TTC549 (cell line): ENCODE results near the gene LRCH2.
"Not testable (repeated sequence)": the region's sequence is repeated elsewhere in the genome, so short reads cannot be mapped to it uniquely, and the experiment has no call there.

Source experiments
- FAIRE-seq: peaks from 2 replicates; lab custom pipeline; 2012; peaks lifted over from hg19 to GRCh38; lab: Jason Lieb, UNC

The LRCH2 gene

GRCh38 chrX:115209547-115209946 is 24.3 kb downstream of the LRCH2 start:
- FAIRE-seq = not testable (repeated sequence)

DNA sequence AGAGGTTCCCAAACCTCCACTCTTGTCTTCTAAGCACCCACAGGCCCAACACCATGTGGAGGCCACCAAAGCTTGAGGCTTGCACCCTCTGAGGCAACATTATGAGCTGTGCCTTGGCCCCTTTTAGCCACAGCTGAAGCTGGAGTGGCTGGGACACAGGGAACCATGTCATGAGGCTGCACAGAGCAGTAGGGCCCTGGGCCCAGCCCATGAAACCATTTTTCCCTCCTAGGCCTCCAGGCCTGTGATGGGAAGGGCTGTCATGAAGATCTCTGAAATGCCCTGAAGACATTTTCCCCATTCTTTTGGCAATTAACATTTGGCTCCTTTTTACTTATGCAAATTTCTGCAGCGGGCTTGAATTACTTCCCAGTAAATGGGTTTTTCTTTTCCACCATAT is 29.9 kb downstream of the LRCH2 start:
- FAIRE-seq = no peak

- no peak for FAIRE-seq
Observed at GRCh38 chrX:115192244-115192700, 41.6 kb downstream of the LRCH2 start.

- no peak for FAIRE-seq
Observed at GRCh38 chrX:115191490-115192243, 42.2 kb downstream of the LRCH2 start.

- no peak for FAIRE-seq
Observed at GRCh38 chrX:115190636-115191489, 43.0 kb downstream of the LRCH2 start.

- FAIRE-seq = no peak
Observed at GRCh38 chrX:115189646-115190635, 44.0 kb downstream of the LRCH2 start.

- FAIRE-seq = no peak
Observed at GRCh38 chrX:115189110-115189509, 44.8 kb downstream of the LRCH2 start, which contains the start of gene RBMXL3. TSS of gene RBMXL3 (plus strand) at chrX:115189410. CDS start at chrX:115189442, 32 bp downstream.

- no peak for FAIRE-seq
Observed at GRCh38 chrX:115183980-115184379, 49.9 kb downstream of the LRCH2 start.

DNA sequence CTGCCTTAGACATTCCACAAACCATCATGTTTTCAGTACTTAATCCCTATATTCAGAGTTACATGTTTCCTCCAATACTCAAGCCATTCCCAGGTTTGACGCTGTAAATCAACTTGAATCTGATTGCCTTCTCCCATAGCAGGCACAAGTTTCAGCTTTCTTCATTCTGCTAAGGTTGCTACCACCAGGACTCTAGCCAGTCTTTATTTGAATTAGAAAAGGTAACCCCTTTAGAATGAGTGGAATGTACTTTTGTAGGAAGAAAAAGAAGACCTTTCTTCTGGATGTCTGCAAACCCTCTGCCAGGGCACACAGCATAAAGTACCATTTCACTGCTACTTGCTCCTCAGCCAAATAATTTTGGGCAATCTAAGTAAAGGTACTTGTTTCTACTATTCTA is 55.4 kb downstream of the LRCH2 start:
- no peak for FAIRE-seq

DNA sequence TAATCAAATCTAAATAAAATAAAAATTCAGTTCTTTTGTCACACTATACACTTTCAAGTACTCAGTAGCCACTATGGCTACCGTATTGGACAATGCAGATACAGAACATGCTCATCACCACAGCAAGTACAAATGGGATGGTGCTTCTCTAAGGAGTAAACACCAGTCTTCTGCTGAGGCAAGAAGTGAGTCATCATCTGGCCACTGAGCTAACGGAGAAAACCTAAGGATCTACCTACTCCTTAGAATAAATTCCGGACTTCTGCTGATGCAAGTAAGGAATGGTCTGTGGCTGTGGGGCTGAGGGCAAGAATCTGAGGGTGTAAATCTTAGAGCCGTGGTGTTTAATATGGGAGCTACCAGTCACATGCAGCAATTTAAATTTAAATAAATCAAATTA is 56.0 kb downstream of the LRCH2 start:
- FAIRE-seq = no peak

GRCh38 chrX:115174548-115174947 is 59.3 kb downstream of the LRCH2 start:
- no peak for FAIRE-seq

DNA sequence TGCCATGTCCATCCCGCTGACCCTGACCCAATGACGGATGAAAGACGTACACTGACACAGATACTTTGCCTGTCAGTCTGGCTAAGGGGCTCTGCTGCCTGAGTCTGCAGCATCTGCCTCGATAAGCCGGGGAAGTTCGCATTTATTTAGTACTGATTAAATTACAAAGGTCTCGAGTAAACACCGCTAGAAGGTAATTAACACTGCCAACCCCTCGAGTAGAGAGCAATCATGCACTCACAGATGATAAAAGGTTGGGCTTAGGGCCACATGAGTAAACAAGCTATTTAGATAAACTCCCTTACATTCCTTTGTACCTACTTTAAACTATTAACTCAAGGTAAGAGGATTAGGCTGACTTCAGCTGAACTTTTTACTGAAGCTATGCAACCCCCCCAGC is 60.7 kb downstream of the LRCH2 start:
- FAIRE-seq = no peak

DNA sequence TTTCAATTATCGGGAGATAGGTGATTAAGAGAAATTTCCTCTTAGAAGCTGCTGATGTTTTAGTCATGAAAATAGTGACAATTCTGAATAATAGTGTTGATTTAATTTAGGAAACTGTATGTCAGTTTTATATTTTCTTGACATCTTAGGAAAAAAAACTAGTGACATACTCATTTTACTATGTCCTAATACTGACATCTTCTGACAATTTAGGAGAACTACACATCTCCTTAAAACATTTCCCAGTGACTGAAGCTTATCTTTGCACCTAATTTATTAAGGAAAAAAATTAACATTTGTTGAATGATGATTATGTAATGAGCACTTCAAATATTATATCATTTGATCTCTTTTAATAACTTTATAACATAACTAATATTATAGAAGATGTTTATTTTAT is 86.7 kb downstream of the LRCH2 start:
- peak; percentile 90 for FAIRE-seq

GRCh38 chrX:115142057-115142456 is 91.8 kb downstream of the LRCH2 start:
- no peak for FAIRE-seq

DNA sequence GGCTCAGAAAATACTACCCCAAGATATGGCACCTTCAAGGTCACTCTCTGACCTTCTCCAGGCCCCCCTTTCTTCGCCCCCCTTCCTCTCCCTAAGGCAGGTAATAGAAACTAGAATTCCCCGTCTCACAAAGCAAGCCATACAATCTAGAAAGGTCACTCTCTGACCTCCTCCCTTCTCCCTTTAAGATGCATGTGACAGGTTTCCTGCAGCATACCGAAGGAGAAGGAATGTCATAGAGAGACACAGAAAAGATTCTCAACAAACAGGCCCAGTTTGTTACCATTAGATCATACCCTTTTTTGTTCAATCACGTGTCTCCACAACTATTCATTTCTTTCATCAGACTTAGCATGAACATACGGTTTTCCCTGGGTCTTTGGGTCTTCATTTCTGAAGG is 95.9 kb downstream of the LRCH2 start:
- no peak for FAIRE-seq

- no peak for FAIRE-seq
Observed at GRCh38 chrX:115134382-115134781, 99.5 kb downstream of the LRCH2 start.

GRCh38 chrX:115112411-115112810 is 121.5 kb downstream of the LRCH2 start:
- no peak for FAIRE-seq

GRCh38 chrX:115098897-115099296 is 135.0 kb downstream of the LRCH2 start:
- no peak for FAIRE-seq

DNA sequence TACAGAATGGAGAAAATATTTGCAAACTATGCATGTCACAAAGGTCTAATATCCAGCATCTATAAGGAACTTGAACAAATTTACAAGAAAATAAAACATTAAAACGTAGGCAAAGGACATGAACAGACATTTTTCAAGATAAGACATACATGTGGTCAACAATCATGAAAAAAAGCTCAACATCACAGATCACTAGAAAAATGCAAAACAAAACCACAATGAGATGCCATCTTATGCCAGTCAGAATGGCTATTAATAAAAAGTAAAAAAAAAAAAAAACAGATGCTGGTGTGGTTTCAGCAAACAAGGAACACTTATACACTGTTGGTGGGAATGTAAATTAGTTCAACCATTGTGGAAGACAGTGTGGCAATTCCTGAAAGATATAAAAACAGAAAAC is 140.7 kb downstream of the LRCH2 start:
- FAIRE-seq = no peak

DNA sequence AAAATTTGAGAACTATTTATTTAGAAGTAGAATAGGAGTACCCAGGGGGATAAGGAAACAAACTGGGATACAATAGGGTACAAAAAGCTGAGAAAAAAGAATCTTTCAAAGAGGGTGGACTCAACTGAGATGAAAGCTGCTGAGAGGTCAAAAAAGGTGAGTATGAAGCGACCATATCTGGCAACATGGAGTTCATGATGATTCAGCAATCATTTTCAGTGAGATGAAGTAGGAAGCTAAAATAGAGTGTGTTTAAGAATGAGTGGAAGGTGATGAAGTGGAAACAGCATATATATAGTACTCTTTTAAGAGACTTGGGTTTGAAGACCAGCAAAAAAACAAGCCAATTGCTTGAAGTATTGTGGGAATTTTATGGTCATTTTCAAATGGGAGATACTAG is 144.5 kb downstream of the LRCH2 start:
- FAIRE-seq = no peak

- no peak for FAIRE-seq
Observed at GRCh38 chrX:115068896-115069295, 165.0 kb downstream of the LRCH2 start.

DNA sequence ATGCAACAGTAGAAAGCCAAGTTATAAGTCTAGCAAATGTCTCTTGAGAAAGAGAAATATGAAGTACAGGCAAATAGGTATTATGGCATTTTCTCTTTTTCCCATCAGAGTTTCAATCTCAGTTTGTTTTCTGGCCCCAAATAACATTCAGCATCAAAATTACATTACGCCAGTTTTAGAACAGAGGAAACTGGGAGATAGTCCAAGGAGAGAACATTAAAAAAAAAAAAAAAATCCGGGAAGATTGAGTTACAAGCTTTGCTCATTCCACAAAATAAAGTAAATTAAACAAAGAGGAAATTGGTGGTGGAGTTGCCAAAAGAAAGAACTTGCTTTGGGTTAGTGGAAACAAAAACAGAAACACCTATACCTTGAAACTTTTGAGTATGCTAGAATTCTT is 166.1 kb downstream of the LRCH2 start:
- FAIRE-seq = no peak
